ENCODE results near the gene CBS. TPM values are rescaled to one million over a fixed set of nuclear protein-coding genes. Genes with fewer than 3 reads are reported as not detected.
"Not testable (repeated sequence)": the region's sequence is repeated elsewhere in the genome, so short reads cannot be mapped to it uniquely, and the experiment has no call there.

The CBS gene
- total RNA-seq, 8 experiments from 2014 or later = 8.3 to 78.8 (median 53.7) TPM

DNA sequence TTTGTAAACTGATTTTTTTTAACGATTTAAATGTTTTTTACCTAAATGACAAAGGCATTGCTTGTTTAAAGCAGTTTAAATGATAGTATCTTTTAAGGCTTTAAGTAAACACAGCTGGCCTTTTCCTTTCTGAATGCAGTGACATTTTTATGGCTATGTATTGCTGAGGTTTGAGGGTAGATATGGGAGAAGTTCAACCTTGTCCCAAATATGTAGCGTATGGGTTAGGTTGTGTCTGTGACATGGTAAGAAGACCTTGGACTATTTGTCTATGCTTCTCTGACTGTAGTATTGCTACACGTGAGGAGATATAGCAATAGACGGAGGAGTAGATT lies 68.8 kb downstream of the CBS start:
- in situ Hi-C loops (cut with MboI; ENCODE audit: low pct_unique_long_range_greater_than_20kb in 2 of 9, low sequenced_read_pairs in 9 of 9, unreplicated experiment in 9 of 9) = no loop called here
- Histone ChIP-seq H3K27ac (no peak overlapping the region), H3K4me1 (replicated peaks in 1 of 2) (no peaks in the 10 kb centered on the region), H3K4me3 (no peak overlapping the region)
- WGBS, 10 experiments = 40 to 100% (median 87%) methylated on average over 1 to 4 of the region's 4 CpGs; no CpG with 5 or more reads in 1 of the 10 experiments
- no peak for ATAC-seq (replicated peaks in 6 of 8)

DNA sequence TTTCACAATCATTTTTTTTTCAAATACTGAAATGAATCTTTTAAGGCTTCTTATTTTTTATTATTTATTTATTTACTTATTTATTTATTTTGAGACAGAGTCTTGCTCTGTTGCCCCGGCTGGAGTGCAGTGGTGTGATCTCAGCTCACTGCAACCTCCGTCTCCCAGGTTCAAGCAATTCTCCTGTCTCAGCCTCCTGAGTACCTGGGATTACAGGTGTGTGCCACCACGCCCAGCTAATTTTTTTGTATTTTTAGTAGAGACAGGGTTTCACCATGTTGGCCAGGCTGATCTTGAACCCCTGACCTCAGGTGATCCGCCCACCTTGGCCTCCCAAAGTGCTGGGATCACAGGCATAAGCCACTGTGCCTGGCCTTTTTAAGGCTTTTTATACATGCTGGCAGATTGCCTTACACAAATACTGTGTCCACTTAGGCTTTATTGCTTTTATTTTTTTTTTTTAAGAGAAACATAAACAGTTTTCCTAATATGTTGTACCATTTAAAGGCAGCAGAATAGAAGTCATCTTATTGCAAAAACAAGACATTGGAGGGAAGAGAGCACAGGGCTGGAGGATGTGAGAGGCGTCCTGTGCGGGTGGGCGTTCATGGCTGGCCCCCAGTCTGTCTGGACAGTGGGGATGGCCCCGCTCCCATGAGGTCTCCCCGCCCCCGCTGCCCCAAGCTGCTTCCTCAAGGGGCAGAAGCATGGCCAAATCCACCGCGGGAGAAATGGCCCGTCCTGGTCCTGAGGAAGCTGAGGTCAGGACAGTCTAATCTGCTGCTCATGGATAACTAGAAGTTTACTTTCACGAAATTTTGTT lies 69.4 kb downstream of the CBS start:
- in situ Hi-C loops (cut with MboI; ENCODE audit: low pct_unique_long_range_greater_than_20kb in 2 of 9, low sequenced_read_pairs in 9 of 9, unreplicated experiment in 9 of 9); ATAC-seq (replicated peaks in 6 of 8): not testable (repeated sequence)
- WGBS, 10 experiments = 62 to 100% (median 82%) methylated on average over 1 to 10 of the region's 14 CpGs; no CpG with 5 or more reads in 1 of the 10 experiments

DNA sequence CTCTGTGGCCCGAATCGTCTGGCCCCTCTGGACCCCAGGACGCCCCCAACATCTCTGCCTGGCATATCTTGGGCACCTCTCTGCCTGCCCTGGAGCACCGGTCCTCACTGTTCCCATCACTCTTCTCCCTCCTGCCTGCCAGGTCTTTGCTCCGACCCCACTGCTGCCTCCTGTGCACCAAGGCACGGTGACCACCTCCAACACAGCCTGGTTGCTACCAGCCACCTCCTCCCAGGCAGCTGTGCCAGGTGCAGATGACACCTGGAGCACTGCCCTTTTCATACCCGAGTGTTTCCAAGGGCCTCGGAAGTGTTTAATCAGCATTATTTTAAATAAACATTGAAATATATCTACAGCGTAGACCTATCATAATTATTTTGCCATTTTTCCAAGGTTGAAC lies 70.0 kb downstream of the CBS start:
- Histone ChIP-seq H3K4me3 (no peak overlapping the region), H3K4me1 (replicated peaks in 1 of 2) (no peaks in the 10 kb centered on the region), H3K27ac (no peak overlapping the region)
- WGBS, 10 experiments = 63 to 93% (median 77%) methylated on average over 3 to 5 of the region's 9 CpGs; no CpG with 5 or more reads in 2 of the 10 experiments
- in situ Hi-C loops (cut with MboI; ENCODE audit: low pct_unique_long_range_greater_than_20kb in 2 of 9, low sequenced_read_pairs in 9 of 9, unreplicated experiment in 9 of 9) = no loop called here
- no peak for ATAC-seq (replicated peaks in 6 of 8)

More for the DNA sequence above, 69.4 kb downstream of the CBS start:
- H3K4me1 ChIP-seq (replicated peaks in 1 of 2); H3K27ac ChIP-seq; H3K4me3 ChIP-seq: not testable (repeated sequence)

DNA sequence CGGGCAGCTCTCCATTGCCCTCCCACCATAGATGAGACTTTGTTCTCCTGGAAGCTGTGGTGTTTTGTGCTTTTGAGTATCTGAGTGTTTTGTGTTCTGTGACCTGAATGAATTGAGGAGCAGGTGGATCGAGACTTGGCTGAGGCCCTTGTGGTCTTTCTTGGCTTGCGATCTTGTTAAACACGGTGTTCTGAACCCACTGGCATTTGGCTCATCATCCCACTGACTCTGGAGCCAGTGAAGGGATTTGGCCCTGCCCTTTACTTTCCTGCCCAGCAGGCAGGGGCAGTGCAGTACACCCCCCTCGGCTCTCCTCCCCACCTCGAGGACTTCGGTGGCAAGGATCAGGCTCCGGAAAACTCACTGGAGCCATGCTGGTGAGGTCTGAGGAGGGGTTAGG lies 70.7 kb downstream of the CBS start:
- Histone ChIP-seq H3K4me3 (no peak overlapping the region), H3K27ac (no peak overlapping the region), H3K4me1 (replicated peaks in 1 of 2) (no peaks in the 10 kb centered on the region)
- WGBS, 10 experiments = 0 to 94% (median 73%) methylated on average over 1 to 6 of the region's 8 CpGs; no CpG with 5 or more reads in 2 of the 10 experiments
- in situ Hi-C loops (cut with MboI; ENCODE audit: low pct_unique_long_range_greater_than_20kb in 2 of 9, low sequenced_read_pairs in 9 of 9, unreplicated experiment in 9 of 9) = no loop called here
- ATAC-seq (replicated peaks in 6 of 8) = no peak

Other genes with a start within 250 kb of the CBS start
- 10 to 100 TPM in 4 of 8 experiments, 1 to 10 TPM in 4; 5.6 to 28.9 (median 10.0) TPM for gene WDR4, start 196.3 kb downstream of the CBS start, total RNA-seq
- gene NDUFV3, start 182.5 kb downstream of the CBS start, total RNA-seq = 10 to 100 TPM; 24.5 to 75.1 (median 34.8) TPM
- gene ERVH48-1, start 150.2 kb downstream of the CBS start, total RNA-seq = 1 to 10 TPM in 3 of 8 experiments, under 1 TPM in 5; 0.25 to 2.6 (median 0.72) TPM
- gene PKNOX1, start 101.3 kb downstream of the CBS start, total RNA-seq = 10 to 100 TPM; 12.5 to 27.3 (median 15.1) TPM
- gene U2AF1, start 31.7 kb upstream of the CBS start, total RNA-seq = 10 to 100 TPM in 7 of 8 experiments, 1 to 10 TPM in 1; 8.5 to 80.5 (median 32.3) TPM
- gene CRYAA, start 93.2 kb upstream of the CBS start, total RNA-seq = 1 to 10 TPM in 1 of 8 experiments, under 1 TPM in 3, not detected in 4; 0.33 to 1.0 (median 0.65) TPM